IPS-18a (cell line): ENCODE measurements around the gene C13orf46.

ENCODE experiments used
- H3K27ac ChIP-seq: one replicate; pipeline ENCODE4 v1.5.1; 2013; ENCODE audit warnings: low read length
- H3K27me3 ChIP-seq: one replicate; pipeline ENCODE4 v1.6.1; 2013; ENCODE audit warnings: mild to moderate bottlenecking, low read length; ENCODE audit not compliant: control insufficient read depth, insufficient read depth
- H3K36me3 ChIP-seq: one replicate; pipeline ENCODE4 v1.6.1; 2013; ENCODE audit warnings: low read depth, low read length; ENCODE audit not compliant: control insufficient read depth
- H3K4me1 ChIP-seq: one replicate; pipeline ENCODE4 v1.6.1; 2013; ENCODE audit warnings: low read depth, low read length; ENCODE audit not compliant: control insufficient read depth
- H3K4me3 ChIP-seq: one replicate; pipeline ENCODE4 v1.5.1; 2013; ENCODE audit warnings: low read length
- H3K9ac ChIP-seq: one replicate; pipeline ENCODE4 v1.6.1; 2013; ENCODE audit warnings: mild to moderate bottlenecking, low read length, moderate library complexity
- H3K9me3 ChIP-seq: one replicate; pipeline ENCODE4 v1.6.1; 2013; ENCODE audit warnings: low read depth, low read length; ENCODE audit not compliant: control insufficient read depth

Gene C13orf46

GRCh38 chr13:114016321-114017027 is 42.6 kb upstream of the C13orf46 start:
- no peaks in the 10 kb centered on the region for H3K36me3 ChIP-seq

GRCh38 chr13:114015969-114016295 is 42.1 kb upstream of the C13orf46 start:
- no peak overlapping the region for H3K4me3 ChIP-seq
- no peak overlapping the region for H3K27ac ChIP-seq
- H3K9ac ChIP-seq: no peak overlapping the region
- no peaks in the 10 kb centered on the region for H3K4me1 ChIP-seq
- no peaks in the 10 kb centered on the region for H3K9me3 ChIP-seq
- no peaks in the 10 kb centered on the region for H3K36me3 ChIP-seq
- no peaks in the 10 kb centered on the region for H3K27me3 ChIP-seq

More at GRCh38 chr13:114016321-114017027, 42.6 kb upstream of the C13orf46 start:
- H3K27ac ChIP-seq: no peak overlapping the region
- no peak overlapping the region for H3K4me3 ChIP-seq
- no peak overlapping the region for H3K9ac ChIP-seq
- no peaks in the 10 kb centered on the region for H3K9me3 ChIP-seq
- no peaks in the 10 kb centered on the region for H3K27me3 ChIP-seq
- no peaks in the 10 kb centered on the region for H3K4me1 ChIP-seq

GRCh38 chr13:114015111-114015968 is 41.5 kb upstream of the C13orf46 start:
- Histone ChIP-seq H3K27me3 (no peaks in the 10 kb centered on the region), H3K4me3 (no peak overlapping the region), H3K9me3 (no peaks in the 10 kb centered on the region), H3K9ac (no peak overlapping the region), H3K27ac (no peak overlapping the region), H3K36me3 (no peaks in the 10 kb centered on the region), H3K4me1 (no peaks in the 10 kb centered on the region)

- no peak overlapping the region for H3K9ac ChIP-seq
- no peaks in the 10 kb centered on the region for H3K27me3 ChIP-seq
- no peak overlapping the region for H3K27ac ChIP-seq
- no peak overlapping the region for H3K4me3 ChIP-seq
- no peaks in the 10 kb centered on the region for H3K4me1 ChIP-seq
- no peaks in the 10 kb centered on the region for H3K36me3 ChIP-seq
- no peaks in the 10 kb centered on the region for H3K9me3 ChIP-seq
Observed at GRCh38 chr13:114013952-114014629, 40.2 kb upstream of the C13orf46 start.

GRCh38 chr13:114013336-114013735 is 39.5 kb upstream of the C13orf46 start:
- Histone ChIP-seq H3K4me3 (no peak overlapping the region), H3K27me3 (no peaks in the 10 kb centered on the region), H3K9me3 (no peaks in the 10 kb centered on the region), H3K27ac (no peak overlapping the region), H3K4me1 (no peaks in the 10 kb centered on the region), H3K36me3 (no peaks in the 10 kb centered on the region), H3K9ac (no peak overlapping the region)

- no peaks in the 10 kb centered on the region for H3K4me1 ChIP-seq
- H3K4me3 ChIP-seq: no peak overlapping the region
- H3K27ac ChIP-seq: no peak overlapping the region
- H3K9ac ChIP-seq: no peak overlapping the region
- H3K27me3 ChIP-seq: no peaks in the 10 kb centered on the region
- no peaks in the 10 kb centered on the region for H3K9me3 ChIP-seq
- H3K36me3 ChIP-seq: no peaks in the 10 kb centered on the region
Observed at GRCh38 chr13:114012921-114013320, 39.0 kb upstream of the C13orf46 start.

GRCh38 chr13:114012141-114012540 is 38.3 kb upstream of the C13orf46 start:
- no peaks in the 10 kb centered on the region for H3K36me3 ChIP-seq

GRCh38 chr13:114011226-114011625 is 37.4 kb upstream of the C13orf46 start:
- Histone ChIP-seq H3K27me3 (no peaks in the 10 kb centered on the region), H3K9me3 (no peaks in the 10 kb centered on the region), H3K4me1 (no peaks in the 10 kb centered on the region), H3K4me3 (no peak overlapping the region), H3K36me3 (no peaks in the 10 kb centered on the region), H3K9ac (no peak overlapping the region), H3K27ac (no peak overlapping the region)

More at GRCh38 chr13:114012141-114012540, 38.3 kb upstream of the C13orf46 start:
- H3K27ac ChIP-seq: no peak overlapping the region
- no peaks in the 10 kb centered on the region for H3K9me3 ChIP-seq
- H3K4me3 ChIP-seq: no peak overlapping the region
- no peak overlapping the region for H3K9ac ChIP-seq
- no peaks in the 10 kb centered on the region for H3K4me1 ChIP-seq
- H3K27me3 ChIP-seq: no peaks in the 10 kb centered on the region

- no peak overlapping the region for H3K4me3 ChIP-seq
- H3K9ac ChIP-seq: no peak overlapping the region
- no peaks in the 10 kb centered on the region for H3K4me1 ChIP-seq
- H3K27ac ChIP-seq: no peak overlapping the region
- no peaks in the 10 kb centered on the region for H3K27me3 ChIP-seq
- H3K9me3 ChIP-seq: no peaks in the 10 kb centered on the region
- no peaks in the 10 kb centered on the region for H3K36me3 ChIP-seq
Observed at GRCh38 chr13:114010401-114011101, 36.7 kb upstream of the C13orf46 start.

- no peaks in the 10 kb centered on the region for H3K36me3 ChIP-seq
- H3K27me3 ChIP-seq: no peaks in the 10 kb centered on the region
- no peaks in the 10 kb centered on the region for H3K4me1 ChIP-seq
- H3K9me3 ChIP-seq: no peaks in the 10 kb centered on the region
- H3K27ac ChIP-seq: no peak overlapping the region
- no peak overlapping the region for H3K9ac ChIP-seq
- H3K4me3 ChIP-seq: no peak overlapping the region
Observed at GRCh38 chr13:114009590-114010400, 35.9 kb upstream of the C13orf46 start.
